ENCODE measurements around the gene KLF16.

GRCh38 chr19:1814391-1814790, 49.0 kb downstream of the KLF16 start:
- TF ChIP-seq CTCF (conservative IDR thresholded peaks at IDR 0.05), result no peak
- TF ChIP-seq EZH2 (IDR thresholded peaks at IDR 0.05; ENCODE audit: low read depth), result no peak

All from PC-9 (cell line).